Gastroesophageal sphincter (tissue), 3 donors: ENCODE data around the gene PTPRD.

Source experiments
- CTCF ChIP-seq, 4 experiments: fragments of 200-600 bp in 2 of 4; fragments of 450-650 bp in 2 of 4; sonication (generic) in 1 of 4; IDR thresholded peaks; one replicate each; pipeline ENCODE4 v1.5.1; 2017 to 2019; ENCODE audit warnings: antibody characterized with exemption in 4 of 4, mild to moderate bottlenecking in 2 of 4, moderate library complexity in 2 of 4
- EP300 ChIP-seq: sonication (generic); formaldehyde crosslinking; IDR thresholded peaks from one replicate; pipeline ENCODE4 v1.6.1; 2017; ENCODE audit warnings: antibody characterized with exemption, mild to moderate bottlenecking
- POLR2A ChIP-seq, 2 donors: fragments of 450-650 bp; IDR thresholded peaks; one replicate each; pipeline ENCODE4 v1.6.1; 2017; ENCODE audit warnings: antibody characterized with exemption in 2 of 2, mild to moderate bottlenecking in 2 of 2, moderate library complexity in 1 of 2

GRCh38 chr9:8816361-8816760 lies 1796.4 kb downstream of the PTPRD start:
- no peak for TF ChIP-seq POLR2A (IDR thresholded peaks at IDR 0.05)
- TF ChIP-seq CTCF (IDR thresholded peaks at IDR 0.05): no peak
- TF ChIP-seq EP300: no peak
